Fibroblast of lung (primary cell): ENCODE measurements around the gene CXCL12. TPM values are rescaled to one million over a fixed set of nuclear protein-coding genes. Genes with fewer than 3 reads are reported as not detected.

ENCODE experiments used
- DNase-seq, 2 donors: peaks; one replicate each; pipeline versions ENCODE4 v3.0.0 to v3.0.0-alpha.2; 2010; ENCODE audit warnings: low read depth in 2 of 2
- H2AFZ ChIP-seq: 2 replicates; pipeline ENCODE4 v1.5.1; 2012; ENCODE audit warnings: low read length, control low read depth, inconsistent platforms
- H3K27ac ChIP-seq: 2 replicates; pipeline ENCODE4 v1.5.1; 2011; ENCODE audit warnings: low read length, control low read depth; ENCODE audit not compliant: insufficient read depth
- H3K27me3 ChIP-seq: 2 replicates; pipeline ENCODE4 v1.5.1; 2011; ENCODE audit warnings: mild to moderate bottlenecking, low read length; ENCODE audit not compliant: control insufficient read depth, insufficient read depth
- H3K36me3 ChIP-seq: 2 replicates; pipeline ENCODE4 v1.5.1; 2011; ENCODE audit warnings: low read length; ENCODE audit not compliant: control insufficient read depth, insufficient read depth
- H3K4me1 ChIP-seq: 2 replicates; pipeline ENCODE4 v1.5.1; 2011; ENCODE audit warnings: low read length; ENCODE audit not compliant: control insufficient read depth, insufficient read depth; ENCODE audit errors: extremely low read depth
- H3K4me2 ChIP-seq: 2 replicates; pipeline ENCODE4 v1.5.1; 2011; ENCODE audit warnings: low read length, control low read depth; ENCODE audit not compliant: insufficient read depth; ENCODE audit errors: extremely low read depth
- H3K4me3 ChIP-seq, 4 experiments: fragments of 200-600 bp in 1 of 4; sonication (generic) in 1 of 4; replicated peaks in 1 of 4; 2 replicates each; pipeline ENCODE4 v1.5.1; 2011 to 2016; ENCODE audit warnings: low read length in 4 of 4, low read depth in 3 of 4, mild to moderate bottlenecking in 3 of 4, control low read depth in 2 of 4, inconsistent platforms in 1 of 4, mixed read lengths in 1 of 4; ENCODE audit not compliant: insufficient read depth in 1 of 4; ENCODE audit errors: control extremely low read depth in 1 of 4
- H3K79me2 ChIP-seq: 2 replicates; pipeline ENCODE4 v1.5.1; 2012; ENCODE audit warnings: mild to moderate bottlenecking, low read length, inconsistent platforms; ENCODE audit not compliant: control insufficient read depth, insufficient read depth
- H3K9ac ChIP-seq: 2 replicates; pipeline ENCODE4 v1.5.1; 2011; ENCODE audit warnings: mild to moderate bottlenecking, low read length, control low read depth; ENCODE audit not compliant: insufficient read depth
- H3K9me3 ChIP-seq: 2 replicates; pipeline ENCODE4 v1.5.1; 2012; ENCODE audit warnings: low read depth, low read length; ENCODE audit not compliant: control insufficient read depth, insufficient read depth
- H4K20me1 ChIP-seq: 2 replicates; pipeline ENCODE4 v1.5.1; 2011; ENCODE audit warnings: low read length; ENCODE audit not compliant: control insufficient read depth, insufficient read depth; ENCODE audit errors: extremely low read depth
- EZH2 ChIP-seq: IDR thresholded peaks from 2 replicates; pipeline ENCODE4 v1.5.1; 2012; ENCODE audit warnings: low read length, control low read depth, mild to moderate bottlenecking; ENCODE audit errors: missing control alignments
- polyA plus RNA-seq, 2 donors: library from polyadenylated mRNA; depleted of rRNA in 1 of 2; stranded (reverse) in 1 of 2; unstranded in 1 of 2; fragments of >200 nt; gene quantifications; 2 replicates each; pipeline ENCODE4 v1.2.1, GENCODE V29; 2011 to 2012; ENCODE audit warnings: missing spikeins in 1 of 2
- total RNA-seq: library from RNA; depleted of rRNA; stranded (reverse); fragments of >200 nt; gene quantifications from 2 replicates; pipeline ENCODE4 v1.2.1, GENCODE V29; 2014
- TF ChIP-seq, protein P1 (sequence below), 2 donors: IDR thresholded peaks in 1 of 2; conservative IDR thresholded peaks in 1 of 2; 1 replicate in 1 of 2; 2 replicates in 1 of 2; pipeline ENCODE4 v1.5.1; 2011 to 2012; ENCODE audit warnings: low read length in 2 of 2, control low read depth in 1 of 2, inconsistent platforms in 1 of 2, low read depth in 1 of 2, mild to moderate bottlenecking in 1 of 2

CXCL12 gene
- total and polyA plus RNA-seq, 2 donors (not counting 1 experiment from before 2014, with no cell fraction given): 268 to 611 TPM

DNA sequence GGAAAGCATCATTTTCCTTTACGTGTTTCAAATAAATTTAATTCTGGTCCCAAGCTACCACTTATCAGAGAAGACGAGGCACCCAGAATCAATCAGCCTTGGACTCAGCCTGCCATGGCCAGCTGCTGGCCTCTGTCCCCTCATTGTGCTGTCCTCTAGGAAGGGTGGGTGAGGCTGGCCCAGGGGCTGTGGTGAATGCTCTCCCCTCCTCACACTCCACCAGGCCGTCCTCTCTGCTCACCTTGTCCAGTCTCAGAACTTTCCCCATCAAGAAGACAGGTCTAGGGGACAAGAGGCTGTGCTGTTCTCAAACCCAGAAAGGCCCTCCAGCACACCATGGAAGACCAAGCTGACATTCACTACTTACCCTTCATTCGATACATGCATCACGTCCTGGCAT, 36.4 kb downstream of the CXCL12 start:
- H3K9ac ChIP-seq: no peak overlapping the region
- H3K9me3 ChIP-seq: no peaks in the 10 kb centered on the region
- no peaks in the 10 kb centered on the region for H4K20me1 ChIP-seq
- no peak overlapping the region for H3K27ac ChIP-seq
- H3K79me2 ChIP-seq: no peaks in the 10 kb centered on the region
- H2AFZ ChIP-seq: no peak overlapping the region
- H3K27me3 ChIP-seq: peaks cover 5% of the 10 kb centered on the region
- TF ChIP-seq EZH2: no peak
- TF ChIP-seq, protein P1, sequence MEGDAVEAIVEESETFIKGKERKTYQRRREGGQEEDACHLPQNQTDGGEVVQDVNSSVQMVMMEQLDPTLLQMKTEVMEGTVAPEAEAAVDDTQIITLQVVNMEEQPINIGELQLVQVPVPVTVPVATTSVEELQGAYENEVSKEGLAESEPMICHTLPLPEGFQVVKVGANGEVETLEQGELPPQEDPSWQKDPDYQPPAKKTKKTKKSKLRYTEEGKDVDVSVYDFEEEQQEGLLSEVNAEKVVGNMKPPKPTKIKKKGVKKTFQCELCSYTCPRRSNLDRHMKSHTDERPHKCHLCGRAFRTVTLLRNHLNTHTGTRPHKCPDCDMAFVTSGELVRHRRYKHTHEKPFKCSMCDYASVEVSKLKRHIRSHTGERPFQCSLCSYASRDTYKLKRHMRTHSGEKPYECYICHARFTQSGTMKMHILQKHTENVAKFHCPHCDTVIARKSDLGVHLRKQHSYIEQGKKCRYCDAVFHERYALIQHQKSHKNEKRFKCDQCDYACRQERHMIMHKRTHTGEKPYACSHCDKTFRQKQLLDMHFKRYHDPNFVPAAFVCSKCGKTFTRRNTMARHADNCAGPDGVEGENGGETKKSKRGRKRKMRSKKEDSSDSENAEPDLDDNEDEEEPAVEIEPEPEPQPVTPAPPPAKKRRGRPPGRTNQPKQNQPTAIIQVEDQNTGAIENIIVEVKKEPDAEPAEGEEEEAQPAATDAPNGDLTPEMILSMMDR (conservative IDR thresholded peaks at IDR 0.05 in 1 of 2, IDR thresholded peaks at IDR 0.05 in 1 of 2; ENCODE audit: low read depth in 1 of 2, low read length in 2 of 2): no peak
- no peak overlapping the region for H3K4me2 ChIP-seq
- H3K36me3 ChIP-seq: no peaks in the 10 kb centered on the region
- H3K4me1 ChIP-seq: peaks cover 5% of the 10 kb centered on the region
- DNase-seq: no peak
- H3K4me3 ChIP-seq: no peak overlapping the region

DNA sequence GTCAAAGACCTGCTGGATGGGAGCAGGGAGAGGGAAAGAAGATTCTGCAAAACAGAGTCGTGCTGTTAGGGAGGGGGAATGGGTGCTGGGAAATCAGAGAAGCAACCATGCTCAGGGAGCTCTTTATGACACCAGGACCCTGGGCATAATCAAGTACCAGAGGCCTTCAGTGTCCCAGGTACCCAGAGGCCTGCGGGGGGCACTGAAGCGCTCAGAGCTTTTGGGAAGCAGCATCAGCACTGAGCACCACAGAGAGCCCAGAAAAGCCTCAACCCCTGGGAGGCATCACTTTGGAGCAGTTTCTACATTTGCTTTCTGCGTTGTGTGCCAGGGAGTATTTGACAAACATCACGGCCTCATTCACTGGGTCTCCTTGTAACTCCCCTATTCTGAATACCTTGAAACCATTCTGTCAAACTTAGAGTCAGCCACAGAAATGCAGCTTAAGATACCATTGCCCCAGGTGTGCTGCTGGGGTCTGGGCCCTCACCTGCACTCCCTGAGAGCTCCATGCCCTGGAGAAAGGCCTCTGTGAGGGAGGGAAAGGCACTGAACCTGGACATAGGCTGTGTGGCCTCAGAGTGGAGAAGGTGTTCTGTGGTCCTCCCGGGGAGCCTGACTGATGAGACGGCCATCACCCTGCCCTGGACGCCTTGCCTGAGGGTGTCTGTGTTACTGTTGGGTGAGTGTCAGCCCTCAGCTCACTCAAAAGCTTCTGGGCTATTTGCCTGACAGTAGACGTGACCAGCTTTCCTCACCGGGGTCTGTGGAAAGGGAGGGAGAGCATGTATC, 37.1 kb downstream of the CXCL12 start:
- no peak overlapping the region for H2AFZ ChIP-seq
- H3K9ac ChIP-seq: no peak overlapping the region
- DNase-seq: no peak
- H3K4me2 ChIP-seq: no peak overlapping the region
- H3K36me3 ChIP-seq: no peaks in the 10 kb centered on the region
- peaks cover 5% of the 10 kb centered on the region for H3K4me1 ChIP-seq
- no peaks in the 10 kb centered on the region for H3K79me2 ChIP-seq
- TF ChIP-seq, protein P1 (conservative IDR thresholded peaks at IDR 0.05 in 1 of 2, IDR thresholded peaks at IDR 0.05 in 1 of 2; ENCODE audit: low read depth in 1 of 2, low read length in 2 of 2): no peak
- no peak for TF ChIP-seq EZH2
- no peak overlapping the region for H3K27ac ChIP-seq
- no peaks in the 10 kb centered on the region for H3K9me3 ChIP-seq
- no peaks in the 10 kb centered on the region for H4K20me1 ChIP-seq
- peaks cover 7% of the 10 kb centered on the region for H3K27me3 ChIP-seq
- H3K4me3 ChIP-seq: no peak overlapping the region

DNA sequence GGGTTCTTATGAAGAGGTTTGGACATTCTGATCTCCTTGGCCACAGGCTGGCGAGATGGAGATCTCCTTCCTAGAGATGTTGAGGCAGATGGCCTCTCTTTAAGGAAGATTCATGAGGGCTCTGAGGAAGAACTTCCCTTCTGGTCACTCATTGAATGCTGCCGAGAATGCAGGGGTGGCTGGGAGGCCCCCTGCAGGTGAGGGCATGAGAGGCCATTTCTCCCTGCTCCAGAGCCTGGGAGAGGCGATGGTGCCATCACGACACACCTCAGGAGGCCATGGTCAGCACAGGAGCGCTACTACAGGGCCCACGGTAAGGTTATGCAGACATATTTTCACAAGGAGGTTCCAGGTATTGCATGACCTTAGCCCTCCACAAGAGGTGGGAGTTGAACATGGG, 40.2 kb downstream of the CXCL12 start:
- no peaks in the 10 kb centered on the region for H3K79me2 ChIP-seq
- no peaks in the 10 kb centered on the region for H3K4me1 ChIP-seq
- no peak overlapping the region for H3K4me2 ChIP-seq
- no peak for DNase-seq
- H2AFZ ChIP-seq: no peak overlapping the region
- no peaks in the 10 kb centered on the region for H3K9me3 ChIP-seq
- no peak for TF ChIP-seq EZH2
- TF ChIP-seq, protein P1 (conservative IDR thresholded peaks at IDR 0.05 in 1 of 2, IDR thresholded peaks at IDR 0.05 in 1 of 2; ENCODE audit: low read depth in 1 of 2, low read length in 2 of 2): no peak
- H3K4me3 ChIP-seq: no peak overlapping the region
- H3K9ac ChIP-seq: no peak overlapping the region
- H3K36me3 ChIP-seq: no peaks in the 10 kb centered on the region
- H4K20me1 ChIP-seq: no peaks in the 10 kb centered on the region
- H3K27me3 ChIP-seq: peaks cover 10% of the 10 kb centered on the region
- H3K27ac ChIP-seq: no peak overlapping the region
